OCI-LY3 (cell line): ENCODE results near the gene KCNIP4.

ENCODE experiments used
- H2AFZ ChIP-seq: fragments of 200-600, 300-600 bp; shearing (Covaris generic); 2 replicates; pipeline ENCODE4 v1.6.0; 2014; ENCODE audit warnings: antibody characterized with exemption, low read depth, low read length
- H3K27ac ChIP-seq: fragments of 200-600, 300-600 bp; sonication (generic); 2 replicates; pipeline ENCODE4 v1.5.1; 2014; ENCODE audit warnings: mild to moderate bottlenecking, low read length, moderate library complexity, mixed read lengths
- H3K27me3 ChIP-seq: fragments of 200-600, 300-600 bp; sonication (generic); 2 replicates; pipeline ENCODE4 v1.6.1; 2014; ENCODE audit warnings: low read depth, low read length, mixed read lengths
- H3K36me3 ChIP-seq: fragments of 200-600, 300-600 bp; sonication (generic); replicated peaks from 2 replicates; pipeline ENCODE3; 2014; ENCODE audit warnings: low read depth, low read length, mixed read lengths
- H3K4me1 ChIP-seq: fragments of 300-600, 200-600 bp; sonication (generic); 2 replicates; pipeline ENCODE4 v1.6.1; 2014; ENCODE audit warnings: low read length, mixed read lengths
- H3K4me2 ChIP-seq: fragments of 200-600, 300-600 bp; sonication (generic); 2 replicates; pipeline ENCODE4 v1.6.1; 2014; ENCODE audit warnings: low read length, mixed read lengths
- H3K4me3 ChIP-seq: fragments of 300-600, 200-600 bp; sonication (generic); 2 replicates; pipeline ENCODE4 v1.5.1; 2014; ENCODE audit warnings: antibody characterized with exemption, mild to moderate bottlenecking, low read length, moderate library complexity
- H3K79me2 ChIP-seq: fragments of 300-600, 200-600 bp; shearing (Covaris generic); 2 replicates; pipeline ENCODE4 v1.6.1; 2014; ENCODE audit warnings: mild to moderate bottlenecking, low read length, mixed read lengths
- H3K9ac ChIP-seq: fragments of 300-600, 200-600 bp; shearing (Covaris generic); 2 replicates; pipeline ENCODE4 v1.6.0; 2014; ENCODE audit warnings: mild to moderate bottlenecking, low read length, moderate library complexity
- H3K9me3 ChIP-seq: fragments of 200-600, 300-600 bp; shearing (Covaris generic); 2 replicates; pipeline ENCODE4 v1.6.1; 2014; ENCODE audit warnings: low read length, mixed read lengths; ENCODE audit not compliant: insufficient read depth
- H4K20me1 ChIP-seq: fragments of 200-600, 300-600 bp; sonication (generic); 2 replicates; pipeline ENCODE4 v1.6.1; 2016; ENCODE audit warnings: low read length, mixed read lengths; ENCODE audit not compliant: insufficient read depth
- EZH2phosphoT487 ChIP-seq: fragments of 200-600 bp; shearing (Covaris generic); IDR thresholded peaks from 2 replicates; pipeline ENCODE4 v1.6.1; 2018; ENCODE audit warnings: antibody characterized with exemption, mixed run types, low read depth
- TF ChIP-seq, protein P1 (sequence below): fragments of 200-600, 300-600 bp; sonication (generic); IDR thresholded peaks from 2 replicates; pipeline ENCODE4 v1.5.1; 2014; ENCODE audit warnings: antibody characterized with exemption, low read length, low read depth

KCNIP4 gene

GRCh38 chr4:21529214-21529613 lies 419.4 kb downstream of the KCNIP4 start:
- Histone ChIP-seq H2AFZ (no peak overlapping the region), H3K4me3 (no peak overlapping the region), H3K4me2 (no peak overlapping the region), H3K27me3 (no peaks in the 10 kb centered on the region), H3K4me1 (no peaks in the 10 kb centered on the region), H3K9me3 (no peaks in the 10 kb centered on the region), H3K79me2 (no peaks in the 10 kb centered on the region), H3K27ac (no peak overlapping the region), H3K9ac (no peak overlapping the region), H3K36me3 (no peaks in the 10 kb centered on the region), H4K20me1 (no peaks in the 10 kb centered on the region)
- TF ChIP-seq EZH2phosphoT487: no peak
- TF ChIP-seq, protein P1, sequence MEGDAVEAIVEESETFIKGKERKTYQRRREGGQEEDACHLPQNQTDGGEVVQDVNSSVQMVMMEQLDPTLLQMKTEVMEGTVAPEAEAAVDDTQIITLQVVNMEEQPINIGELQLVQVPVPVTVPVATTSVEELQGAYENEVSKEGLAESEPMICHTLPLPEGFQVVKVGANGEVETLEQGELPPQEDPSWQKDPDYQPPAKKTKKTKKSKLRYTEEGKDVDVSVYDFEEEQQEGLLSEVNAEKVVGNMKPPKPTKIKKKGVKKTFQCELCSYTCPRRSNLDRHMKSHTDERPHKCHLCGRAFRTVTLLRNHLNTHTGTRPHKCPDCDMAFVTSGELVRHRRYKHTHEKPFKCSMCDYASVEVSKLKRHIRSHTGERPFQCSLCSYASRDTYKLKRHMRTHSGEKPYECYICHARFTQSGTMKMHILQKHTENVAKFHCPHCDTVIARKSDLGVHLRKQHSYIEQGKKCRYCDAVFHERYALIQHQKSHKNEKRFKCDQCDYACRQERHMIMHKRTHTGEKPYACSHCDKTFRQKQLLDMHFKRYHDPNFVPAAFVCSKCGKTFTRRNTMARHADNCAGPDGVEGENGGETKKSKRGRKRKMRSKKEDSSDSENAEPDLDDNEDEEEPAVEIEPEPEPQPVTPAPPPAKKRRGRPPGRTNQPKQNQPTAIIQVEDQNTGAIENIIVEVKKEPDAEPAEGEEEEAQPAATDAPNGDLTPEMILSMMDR: no peak

- no peak for TF ChIP-seq EZH2phosphoT487
- TF ChIP-seq, protein P1: no peak
- Histone ChIP-seq H3K27me3 (no peaks in the 10 kb centered on the region), H3K9ac (no peak overlapping the region), H3K4me2 (no peak overlapping the region), H3K79me2 (no peaks in the 10 kb centered on the region), H2AFZ (no peak overlapping the region), H3K4me1 (no peaks in the 10 kb centered on the region), H3K36me3 (no peaks in the 10 kb centered on the region), H4K20me1 (no peaks in the 10 kb centered on the region), H3K4me3 (no peak overlapping the region), H3K9me3 (no peaks in the 10 kb centered on the region), H3K27ac (no peak overlapping the region)
Observed at GRCh38 chr4:21522296-21522695, 426.3 kb downstream of the KCNIP4 start.

GRCh38 chr4:21517126-21517859 lies 431.3 kb downstream of the KCNIP4 start:
- H3K27me3 ChIP-seq: peaks cover 7% of the 10 kb centered on the region; the same call in 1 of the 2 replicates
- TF ChIP-seq EZH2phosphoT487: no peak
- TF ChIP-seq, protein P1: no peak
- no peak overlapping the region for H3K9ac ChIP-seq
- no peak overlapping the region for H3K4me3 ChIP-seq
- H3K36me3 ChIP-seq: no peaks in the 10 kb centered on the region
- no peaks in the 10 kb centered on the region for H3K9me3 ChIP-seq
- H3K4me2 ChIP-seq: no peak overlapping the region
- H3K27ac ChIP-seq: no peak overlapping the region
- H2AFZ ChIP-seq: no peak overlapping the region
- H4K20me1 ChIP-seq: no peaks in the 10 kb centered on the region
- H3K4me1 ChIP-seq: no peaks in the 10 kb centered on the region
- H3K79me2 ChIP-seq: no peaks in the 10 kb centered on the region

GRCh38 chr4:21514022-21514694 lies 434.4 kb downstream of the KCNIP4 start:
- Histone ChIP-seq H3K79me2 (no peaks in the 10 kb centered on the region), H3K9ac (no peak overlapping the region), H3K9me3 (no peaks in the 10 kb centered on the region), H2AFZ (no peak overlapping the region), H3K27me3 (peaks cover 10% of the 10 kb centered on the region; the same call in 1 of the 2 replicates), H4K20me1 (no peaks in the 10 kb centered on the region), H3K36me3 (no peaks in the 10 kb centered on the region), H3K4me3 (no peak overlapping the region), H3K4me1 (no peaks in the 10 kb centered on the region), H3K4me2 (no peak overlapping the region), H3K27ac (no peak overlapping the region)
- TF ChIP-seq, protein P1: no peak
- TF ChIP-seq EZH2phosphoT487: no peak
